Fibroblast of lung (primary cell): ENCODE measurements around the gene NCOA5. TPM values are rescaled to one million over a fixed set of nuclear protein-coding genes. Genes with fewer than 3 reads are reported as not detected.
"Not testable (repeated sequence)": the region's sequence is repeated elsewhere in the genome, so short reads cannot be mapped to it uniquely, and the experiment has no call there.

ENCODE experiments used
- DNase-seq, 2 donors: peaks; one replicate each; pipeline versions ENCODE4 v3.0.0 to v3.0.0-alpha.2; 2010; ENCODE audit warnings: low read depth in 2 of 2
- H2AFZ ChIP-seq: 2 replicates; pipeline ENCODE4 v1.5.1; 2012; ENCODE audit warnings: low read length, control low read depth, inconsistent platforms
- H3K27ac ChIP-seq: 2 replicates; pipeline ENCODE4 v1.5.1; 2011; ENCODE audit warnings: low read length, control low read depth; ENCODE audit not compliant: insufficient read depth
- H3K27me3 ChIP-seq: 2 replicates; pipeline ENCODE4 v1.5.1; 2011; ENCODE audit warnings: mild to moderate bottlenecking, low read length; ENCODE audit not compliant: control insufficient read depth, insufficient read depth
- H3K36me3 ChIP-seq: 2 replicates; pipeline ENCODE4 v1.5.1; 2011; ENCODE audit warnings: low read length; ENCODE audit not compliant: control insufficient read depth, insufficient read depth
- H3K4me1 ChIP-seq: 2 replicates; pipeline ENCODE4 v1.5.1; 2011; ENCODE audit warnings: low read length; ENCODE audit not compliant: control insufficient read depth, insufficient read depth; ENCODE audit errors: extremely low read depth
- H3K4me2 ChIP-seq: 2 replicates; pipeline ENCODE4 v1.5.1; 2011; ENCODE audit warnings: low read length, control low read depth; ENCODE audit not compliant: insufficient read depth; ENCODE audit errors: extremely low read depth
- H3K4me3 ChIP-seq, 4 experiments: fragments of 200-600 bp in 1 of 4; sonication (generic) in 1 of 4; replicated peaks in 1 of 4; 2 replicates each; pipeline ENCODE4 v1.5.1; 2011 to 2016; ENCODE audit warnings: low read length in 4 of 4, low read depth in 3 of 4, mild to moderate bottlenecking in 3 of 4, control low read depth in 2 of 4, inconsistent platforms in 1 of 4, mixed read lengths in 1 of 4; ENCODE audit not compliant: insufficient read depth in 1 of 4; ENCODE audit errors: control extremely low read depth in 1 of 4
- H3K79me2 ChIP-seq: 2 replicates; pipeline ENCODE4 v1.5.1; 2012; ENCODE audit warnings: mild to moderate bottlenecking, low read length, inconsistent platforms; ENCODE audit not compliant: control insufficient read depth, insufficient read depth
- H3K9ac ChIP-seq: 2 replicates; pipeline ENCODE4 v1.5.1; 2011; ENCODE audit warnings: mild to moderate bottlenecking, low read length, control low read depth; ENCODE audit not compliant: insufficient read depth
- H3K9me3 ChIP-seq: 2 replicates; pipeline ENCODE4 v1.5.1; 2012; ENCODE audit warnings: low read depth, low read length; ENCODE audit not compliant: control insufficient read depth, insufficient read depth
- H4K20me1 ChIP-seq: 2 replicates; pipeline ENCODE4 v1.5.1; 2011; ENCODE audit warnings: low read length; ENCODE audit not compliant: control insufficient read depth, insufficient read depth; ENCODE audit errors: extremely low read depth
- CTCF ChIP-seq, 2 donors: IDR thresholded peaks in 1 of 2; conservative IDR thresholded peaks in 1 of 2; 1 replicate in 1 of 2; 2 replicates in 1 of 2; pipeline ENCODE4 v1.5.1; 2011 to 2012; ENCODE audit warnings: low read length in 2 of 2, control low read depth in 1 of 2, inconsistent platforms in 1 of 2, low read depth in 1 of 2, mild to moderate bottlenecking in 1 of 2
- EZH2 ChIP-seq: IDR thresholded peaks from 2 replicates; pipeline ENCODE4 v1.5.1; 2012; ENCODE audit warnings: low read length, control low read depth, mild to moderate bottlenecking; ENCODE audit errors: missing control alignments
- polyA plus RNA-seq, 2 donors: library from polyadenylated mRNA; depleted of rRNA in 1 of 2; stranded (reverse) in 1 of 2; unstranded in 1 of 2; fragments of >200 nt; gene quantifications; 2 replicates each; pipeline ENCODE4 v1.2.1, GENCODE V29; 2011 to 2012; ENCODE audit warnings: missing spikeins in 1 of 2
- total RNA-seq: library from RNA; depleted of rRNA; stranded (reverse); fragments of >200 nt; gene quantifications from 2 replicates; pipeline ENCODE4 v1.2.1, GENCODE V29; 2014

NCOA5 gene
- total and polyA plus RNA-seq, 2 donors (not counting 1 experiment from before 2014, with no cell fraction given): 8.1 to 18.0 TPM

- Histone ChIP-seq H3K4me1 (no peaks in the 10 kb centered on the region), H3K4me3 (no peak overlapping the region), H3K79me2 (no peaks in the 10 kb centered on the region), H2AFZ (no peak overlapping the region), H3K9me3 (no peaks in the 10 kb centered on the region), H3K36me3 (no peaks in the 10 kb centered on the region), H4K20me1 (no peaks in the 10 kb centered on the region), H3K27me3 (peaks cover 21% of the 10 kb centered on the region), H3K27ac (no peak overlapping the region), H3K4me2 (no peak overlapping the region), H3K9ac (no peak overlapping the region)
- no peak for DNase-seq
- no peak for TF ChIP-seq CTCF (conservative IDR thresholded peaks at IDR 0.05 in 1 of 2, IDR thresholded peaks at IDR 0.05 in 1 of 2; ENCODE audit: low read depth in 1 of 2, low read length in 2 of 2)
- TF ChIP-seq EZH2: no peak
These were observed 11.2 kb upstream of the NCOA5 start for GRCh38 chr20:46100988-46101387.

GRCh38 chr20:46100444-46100843 is 10.7 kb upstream of the NCOA5 start:
- not testable (repeated sequence) for H3K4me2 ChIP-seq, H3K9ac ChIP-seq, DNase-seq, H3K4me3 ChIP-seq, H2AFZ ChIP-seq, H3K4me1 ChIP-seq, H3K27ac ChIP-seq, H3K9me3 ChIP-seq, H3K79me2 ChIP-seq, H4K20me1 ChIP-seq, H3K36me3 ChIP-seq
- H3K27me3 ChIP-seq: peaks cover 21% of the 10 kb centered on the region

GRCh38 chr20:46099491-46100287 is 9.9 kb upstream of the NCOA5 start:
- Histone ChIP-seq H4K20me1 (no peaks in the 10 kb centered on the region), H3K27me3 (peaks cover 21% of the 10 kb centered on the region), H3K79me2 (no peaks in the 10 kb centered on the region), H2AFZ (no peak overlapping the region), H3K4me1 (no peaks in the 10 kb centered on the region), H3K4me3 (no peak overlapping the region), H3K4me2 (no peak overlapping the region), H3K9ac (no peak overlapping the region), H3K9me3 (no peaks in the 10 kb centered on the region), H3K27ac (no peak overlapping the region), H3K36me3 (no peaks in the 10 kb centered on the region)
- TF ChIP-seq CTCF (conservative IDR thresholded peaks at IDR 0.05 in 1 of 2, IDR thresholded peaks at IDR 0.05 in 1 of 2; ENCODE audit: low read depth in 1 of 2, low read length in 2 of 2) (no peak), EZH2 (no peak)
- no peak for DNase-seq
